Adrenal gland (tissue), 12 donors: Measurements from ENCODE around the gene ANXA4. TPM values are rescaled to one million over a fixed set of nuclear protein-coding genes. Genes with fewer than 3 reads are reported as not detected.

ENCODE experiments used
- DNase-seq, 7 donors: peaks; one replicate each; pipeline ENCODE4 v3.0.0-alpha.2; 2019 to 2020
- H3K27ac ChIP-seq, 5 donors: fragments of 200-600 bp; sonication (generic) in 4 of 5; 1 replicate in 3 of 5; 2 replicates in 2 of 5; pipeline versions ENCODE4 v1.5.1 to v1.8.0; 2016 to 2020; ENCODE audit warnings: mild to moderate bottlenecking in 1 of 5
- H3K27me3 ChIP-seq: fragments of 200-600 bp; 2 replicates; pipeline ENCODE4 v1.8.0; 2021
- H3K36me3 ChIP-seq, 2 donors: fragments of 200-600 bp; replicated peaks in 1 of 2; 1 replicate in 1 of 2; 2 replicates in 1 of 2; pipeline versions ENCODE4 v1.5.1 to v1.8.0; 2018 to 2022
- H3K4me1 ChIP-seq, 2 donors: fragments of 200-600 bp; replicated peaks in 1 of 2; 1 replicate in 1 of 2; 2 replicates in 1 of 2; pipeline versions ENCODE4 v1.5.1 to v1.8.0; 2018 to 2021
- H3K4me3 ChIP-seq, 4 donors: fragments of 200-600 bp; sonication (generic) in 3 of 4; one replicate each; pipeline ENCODE4 v1.5.1; 2016 to 2018
- H3K9me3 ChIP-seq, 3 donors: fragments of 200-600 bp; sonication (generic) in 1 of 3; replicated peaks in 1 of 3; 1 replicate in 2 of 3; 2 replicates in 1 of 3; pipeline versions ENCODE4 v1.5.1 to v1.8.0; 2016 to 2021
- CTCF ChIP-seq, 6 experiments: fragments of 450-650 bp in 4 of 6; fragments of 200-600 bp in 2 of 6; sonication (generic) in 1 of 6; IDR thresholded peaks; 1 replicate in 5 of 6; 2 replicates in 1 of 6; pipeline versions ENCODE4 v1.5.1 to v1.8.0; 2016 to 2021; ENCODE audit warnings: antibody characterized with exemption in 6 of 6, mild to moderate bottlenecking in 2 of 6, moderate library complexity in 1 of 6
- POLR2A ChIP-seq, 2 donors: fragments of 450-650 bp; IDR thresholded peaks; one replicate each; pipeline ENCODE4 v1.6.1; 2017; ENCODE audit warnings: antibody characterized with exemption in 2 of 2, mild to moderate bottlenecking in 2 of 2, moderate library complexity in 1 of 2
- WGBS, 4 donors: extraction: QIAGEN DNeasy Blood & Tissue Kit in 2 of 4; methylation state at CpG; one replicate each; pipeline versions ENCODE4 v1.1.5 to v1.1.7; 2013 to 2017; 5-methylcytosine and 5-hydroxymethylcytosine counted together
- intact Hi-C, 2 donors: fragments of 100-400 bp; cut with DNase I; formaldehyde crosslinking; loops; one replicate each; pipeline versions ENCODE4 v1.14.1 to v1.15.0; 2022 to 2023
- polyA plus RNA-seq, 3 donors: library from polyadenylated mRNA; stranded (reverse); fragments of 200-250 nt in 2 of 3; fragments of 350-450 nt in 1 of 3; fragmentation: Illumina TruSeq in 1 of 3; extraction: RNeasy Lipid Tissue Mini Kit (QIAGEN cat#74804) in 1 of 3; gene quantifications; one replicate each; pipeline ENCODE4 v1.2.3, GENCODE V29; 2013 to 2014
- total RNA-seq, 9 donors: library from RNA; depleted of rRNA in 4 of 9; stranded (reverse); fragments of >200 nt in 4 of 9; fragments of 120-200 nt in 1 of 9; fragmentation: NEBNext Ultra II Directional in 1 of 9; extraction: Animal tissue kit (Norgen Biotek cat#: 25700) in 1 of 9; gene quantifications; one replicate each; pipeline versions ENCODE4 v1.1.0 to v1.2.4, GENCODE V29; 2013 to 2023
- donor health status: healthy with polysubstance abuse.
- donor health status: Bipolar disorder and iron deficiency.
- donor health status: DM: yes; HTN: yes; CAD: no.
- donor health status: DM: no; HTN: no; CAD: no.
- donor health status: DM: no; HTN: no; CAD: no.
- donor health status: DM: yes; HTN: yes; CAD: no.

Gene ANXA4
- total and polyA plus RNA-seq, 12 donors = 20.6 to 57.4 (median 33.1) TPM

- intact Hi-C loops = no loop called here
- H3K4me1 ChIP-seq = peaks cover 0 to 14% of the 10 kb centered on the region in 2 donors
- TF ChIP-seq POLR2A (IDR thresholded peaks at IDR 0.05) (no peak), CTCF (IDR thresholded peaks at IDR 0.05) (no peak)
- H3K4me3 ChIP-seq = no peak overlapping the region
- peak overlapping the region in 1 of 5 donors; percentile 44 for H3K27ac ChIP-seq
- H3K27me3 ChIP-seq = no peaks in the 10 kb centered on the region
- H3K9me3 ChIP-seq = no peaks in the 10 kb centered on the region
- DNase-seq = no peak
- no peaks in the 10 kb centered on the region for H3K36me3 ChIP-seq
Measured at GRCh38 chr2:69791045-69791444, 49.1 kb downstream of the ANXA4 start.

GRCh38 chr2:69796174-69796573, 54.2 kb downstream of the ANXA4 start:
- Histone ChIP-seq H3K36me3 (no peaks in the 10 kb centered on the region), H3K27me3 (no peaks in the 10 kb centered on the region), H3K9me3 (no peaks in the 10 kb centered on the region), H3K4me3 (no peak overlapping the region), H3K4me1 (peaks cover 0 to 18% of the 10 kb centered on the region in 2 donors), H3K27ac (no peak overlapping the region)
- DNase-seq = no peak
- intact Hi-C loops = no loop called here
- WGBS, 4 donors = 89 to 100% (median 96%) methylated on average over 1 of the region's 1 CpG
- TF ChIP-seq CTCF (IDR thresholded peaks at IDR 0.05) (no peak), POLR2A (IDR thresholded peaks at IDR 0.05) (no peak)

GRCh38 chr2:69797235-69797634, 55.3 kb downstream of the ANXA4 start:
- Histone ChIP-seq H3K27ac (no peak overlapping the region), H3K4me1 (peaks cover 0 to 18% of the 10 kb centered on the region in 2 donors), H3K9me3 (no peaks in the 10 kb centered on the region), H3K36me3 (no peaks in the 10 kb centered on the region), H3K4me3 (no peak overlapping the region), H3K27me3 (no peaks in the 10 kb centered on the region)
- intact Hi-C loops = no loop called here
- DNase-seq = no peak
- WGBS, 4 donors = 83 to 100% (median 91%) methylated on average over 4 of the region's 4 CpGs
- no peak for TF ChIP-seq POLR2A (IDR thresholded peaks at IDR 0.05)
- no peak for TF ChIP-seq CTCF (IDR thresholded peaks at IDR 0.05)

- Histone ChIP-seq H3K36me3 (no peaks in the 10 kb centered on the region), H3K4me3 (peak overlapping the region in 1 of 4 donors; percentile 43), H3K4me1 (peaks cover 0 to 18% of the 10 kb centered on the region in 2 donors), H3K9me3 (no peaks in the 10 kb centered on the region), H3K27ac (peak overlapping the region in 2 of 5 donors; percentile 35 to 61), H3K27me3 (no peaks in the 10 kb centered on the region)
- TF ChIP-seq CTCF (IDR thresholded peaks at IDR 0.05) = no peak
- TF ChIP-seq POLR2A (IDR thresholded peaks at IDR 0.05) = no peak
- no peak for DNase-seq
- WGBS, 4 donors = 58 to 61% (median 59%) methylated on average over 3 of the region's 3 CpGs
- intact Hi-C loops = no loop called here
Measured at GRCh38 chr2:69797836-69798289, 55.9 kb downstream of the ANXA4 start.
